Osteocyte (in vitro differentiated cells): ENCODE results near the gene ZNF679. TPM values are rescaled to one million over a fixed set of nuclear protein-coding genes. Genes with fewer than 3 reads are reported as not detected.

Experiments used
- DNase-seq: peaks from one replicate; pipeline ENCODE4 v3.0.0; 2021; ENCODE audit warnings: mixed read lengths; ENCODE audit not compliant: unreplicated experiment; ENCODE audit errors: extremely low spot score
- H3K27ac Mint-ChIP-seq: one replicate; pipeline ENCODE4 v1.8.0; 2021; ENCODE audit warnings: mild to moderate bottlenecking, mixed read lengths; ENCODE audit not compliant: unreplicated experiment
- H3K27me3 Mint-ChIP-seq: one replicate; pipeline ENCODE4 v1.8.0; 2021; ENCODE audit warnings: mixed read lengths; ENCODE audit not compliant: unreplicated experiment
- H3K36me3 Mint-ChIP-seq: one replicate; pipeline ENCODE4 v1.8.0; 2021; ENCODE audit warnings: mixed read lengths; ENCODE audit not compliant: unreplicated experiment
- H3K4me1 Mint-ChIP-seq: one replicate; pipeline ENCODE4 v1.8.0; 2021; ENCODE audit warnings: mixed read lengths; ENCODE audit not compliant: unreplicated experiment
- H3K4me3 Mint-ChIP-seq: one replicate; pipeline ENCODE4 v1.8.0; 2021; ENCODE audit warnings: mild to moderate bottlenecking, moderate library complexity, mixed read lengths; ENCODE audit not compliant: unreplicated experiment
- H3K9me3 Mint-ChIP-seq: one replicate; pipeline ENCODE4 v1.8.0; 2021; ENCODE audit warnings: mixed read lengths; ENCODE audit not compliant: unreplicated experiment
- total RNA-seq: library from RNA; stranded (reverse); gene quantifications from 2 replicates; pipeline ENCODE4 v1.2.1, GENCODE V29; 2021
- TF ChIP-seq, protein P1 (sequence below): fragments of 200-600 bp; sonication (generic); IDR thresholded peaks from 2 replicates; pipeline ENCODE4 v1.5.0; 2021; ENCODE audit warnings: antibody characterized with exemption, mild to moderate bottlenecking, moderate library complexity

The ZNF679 gene
- total RNA-seq, 1 donor from 2014 or later: not detected

DNA sequence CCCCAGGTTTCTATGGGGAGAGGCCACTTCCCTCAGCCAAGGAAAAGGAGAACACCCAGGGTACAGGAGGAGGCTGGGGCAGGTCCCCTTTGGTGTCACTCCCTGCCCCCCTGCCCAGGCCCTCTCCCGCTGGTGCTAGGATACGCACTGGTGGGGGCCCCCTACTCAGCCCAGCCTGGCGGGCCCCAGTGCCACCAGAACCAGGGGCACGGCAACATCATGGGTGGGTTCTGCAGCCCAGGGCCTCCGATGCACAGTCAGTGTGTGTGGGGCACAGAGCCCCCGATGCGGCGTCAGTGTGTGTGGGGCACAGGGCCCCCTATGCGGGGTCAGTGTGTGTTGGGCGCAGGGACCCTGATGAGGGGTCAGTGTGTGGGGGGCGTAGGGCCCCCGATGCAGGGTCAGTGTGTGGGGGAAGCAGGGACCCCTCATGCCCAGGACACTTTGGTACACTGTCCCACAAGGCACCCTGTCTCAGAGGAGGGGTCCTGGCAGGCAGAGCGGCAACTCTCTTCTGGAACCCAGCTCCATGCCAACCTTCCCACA, 44.4 kb upstream of the ZNF679 start:
- no peak for DNase-seq
- TF ChIP-seq, protein P1, sequence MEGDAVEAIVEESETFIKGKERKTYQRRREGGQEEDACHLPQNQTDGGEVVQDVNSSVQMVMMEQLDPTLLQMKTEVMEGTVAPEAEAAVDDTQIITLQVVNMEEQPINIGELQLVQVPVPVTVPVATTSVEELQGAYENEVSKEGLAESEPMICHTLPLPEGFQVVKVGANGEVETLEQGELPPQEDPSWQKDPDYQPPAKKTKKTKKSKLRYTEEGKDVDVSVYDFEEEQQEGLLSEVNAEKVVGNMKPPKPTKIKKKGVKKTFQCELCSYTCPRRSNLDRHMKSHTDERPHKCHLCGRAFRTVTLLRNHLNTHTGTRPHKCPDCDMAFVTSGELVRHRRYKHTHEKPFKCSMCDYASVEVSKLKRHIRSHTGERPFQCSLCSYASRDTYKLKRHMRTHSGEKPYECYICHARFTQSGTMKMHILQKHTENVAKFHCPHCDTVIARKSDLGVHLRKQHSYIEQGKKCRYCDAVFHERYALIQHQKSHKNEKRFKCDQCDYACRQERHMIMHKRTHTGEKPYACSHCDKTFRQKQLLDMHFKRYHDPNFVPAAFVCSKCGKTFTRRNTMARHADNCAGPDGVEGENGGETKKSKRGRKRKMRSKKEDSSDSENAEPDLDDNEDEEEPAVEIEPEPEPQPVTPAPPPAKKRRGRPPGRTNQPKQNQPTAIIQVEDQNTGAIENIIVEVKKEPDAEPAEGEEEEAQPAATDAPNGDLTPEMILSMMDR: no peak
- Mint-ChIP-seq H3K4me1 (no peaks in the 10 kb centered on the region), H3K9me3 (peaks cover 27% of the 10 kb centered on the region), H3K36me3 (no peaks in the 10 kb centered on the region), H3K4me3 (no peak overlapping the region), H3K27ac (no peak overlapping the region), H3K27me3 (no peaks in the 10 kb centered on the region)

DNA sequence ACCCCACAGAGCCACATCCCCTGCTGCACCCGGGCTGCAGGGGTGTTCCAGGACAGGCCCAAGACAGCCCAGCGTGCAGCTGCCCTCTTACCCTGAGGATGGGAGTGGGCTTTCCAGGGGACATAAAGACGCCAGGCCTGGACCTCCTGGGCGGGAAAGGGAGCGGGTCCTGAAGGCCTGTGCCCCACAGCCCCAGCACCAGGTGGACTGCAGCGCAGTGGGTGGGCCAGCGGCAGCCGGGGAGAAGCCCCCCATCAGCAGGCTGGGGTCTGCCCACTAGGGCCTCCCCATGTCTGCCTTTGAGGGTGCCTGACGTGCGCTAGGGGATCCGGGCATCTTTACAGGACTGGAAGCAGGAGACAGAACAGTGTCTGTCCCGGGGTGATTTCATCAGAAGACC, 43.9 kb upstream of the ZNF679 start:
- TF ChIP-seq, protein P1: no peak
- H3K36me3 Mint-ChIP-seq: no peaks in the 10 kb centered on the region
- no peaks in the 10 kb centered on the region for H3K4me1 Mint-ChIP-seq
- H3K27me3 Mint-ChIP-seq: no peaks in the 10 kb centered on the region
- DNase-seq: no peak
- no peak overlapping the region for H3K4me3 Mint-ChIP-seq
- no peak overlapping the region for H3K27ac Mint-ChIP-seq
- H3K9me3 Mint-ChIP-seq: peaks cover 28% of the 10 kb centered on the region

- no peak for DNase-seq
- Mint-ChIP-seq H3K4me1 (no peaks in the 10 kb centered on the region), H3K27ac (no peak overlapping the region), H3K27me3 (no peaks in the 10 kb centered on the region), H3K9me3 (peaks cover 20% of the 10 kb centered on the region), H3K4me3 (no peak overlapping the region), H3K36me3 (no peaks in the 10 kb centered on the region)
- TF ChIP-seq, protein P1: no peak
Measured at GRCh38 chr7:64187408-64187807, 40.9 kb upstream of the ZNF679 start.

- no peak for DNase-seq
- H3K4me1 Mint-ChIP-seq: no peaks in the 10 kb centered on the region
- TF ChIP-seq, protein P1: no peak
- H3K27me3 Mint-ChIP-seq: no peaks in the 10 kb centered on the region
- no peak overlapping the region for H3K4me3 Mint-ChIP-seq
- H3K27ac Mint-ChIP-seq: no peak overlapping the region
- peaks cover 33% of the 10 kb centered on the region for H3K9me3 Mint-ChIP-seq
- no peaks in the 10 kb centered on the region for H3K36me3 Mint-ChIP-seq
Measured at GRCh38 chr7:64192148-64192704, 36.0 kb upstream of the ZNF679 start.

- no peaks in the 10 kb centered on the region for H3K36me3 Mint-ChIP-seq
- H3K4me1 Mint-ChIP-seq: no peaks in the 10 kb centered on the region
- no peak overlapping the region for H3K27ac Mint-ChIP-seq
- no peaks in the 10 kb centered on the region for H3K27me3 Mint-ChIP-seq
- TF ChIP-seq, protein P1: no peak
- no peak overlapping the region for H3K4me3 Mint-ChIP-seq
- no peak for DNase-seq
- H3K9me3 Mint-ChIP-seq: peaks cover 33% of the 10 kb centered on the region
Measured at GRCh38 chr7:64192775-64193174, 35.5 kb upstream of the ZNF679 start.
